CD4-positive, alpha-beta T cell (primary cell): ENCODE results near the gene CRX. TPM values are rescaled to one million over a fixed set of nuclear protein-coding genes. Genes with fewer than 3 reads are reported as not detected.
A peak's percentile ranks its signal among the peaks of the same experiment; 100 is the strongest.

Experiments used
- ATAC-seq: fragments of 200-7000 bp; cut with Tn5 transposase; one replicate; pipeline ENCODE4 v1.10.0; 2022; ENCODE audit warnings: mild to moderate bottlenecking; ENCODE audit not compliant: poor library complexity
- CTCF ChIA-PET: fragments of 350-600 bp; sonication (Branson Sonifier 250); formaldehyde crosslinking; loops from one replicate; lab custom pipeline; 2021; ENCODE audit warnings: antibody characterized with exemption, inconsistent platforms; lab: Charles Lee
- POLR2A ChIA-PET: fragments of 350-600 bp; sonication (Branson Sonifier 250); formaldehyde crosslinking; loops from one replicate; lab custom pipeline; 2021; ENCODE audit warnings: antibody characterized with exemption, inconsistent platforms; lab: Charles Lee
- DNase-seq, 14 experiments: peaks; one replicate each; pipeline ENCODE4 v3.0.0-alpha.2; 2013 to 2020; ENCODE audit warnings: mixed read lengths in 2 of 14
- H3K27ac ChIP-seq, 2 donors: one replicate each; pipeline versions ENCODE4 v1.5.1 to v1.7.0; 2013; ENCODE audit warnings: low read length in 2 of 2, low read depth in 1 of 2, mild to moderate bottlenecking in 1 of 2
- H3K27me3 ChIP-seq, 2 experiments: 1 replicate in 1 of 2; 2 replicates in 1 of 2; pipeline versions ENCODE4 v1.6.1 to v1.7.0; 2013; ENCODE audit warnings: low read length in 2 of 2, control low read depth in 1 of 2, mild to moderate bottlenecking in 1 of 2, moderate library complexity in 1 of 2; ENCODE audit not compliant: insufficient read depth in 2 of 2, control insufficient read depth in 1 of 2
- H3K36me3 ChIP-seq: one replicate; pipeline ENCODE4 v1.6.1; 2013; ENCODE audit warnings: low read length, control low read depth; ENCODE audit not compliant: insufficient read depth
- H3K4me1 ChIP-seq: one replicate; pipeline ENCODE4 v1.6.1; 2013; ENCODE audit warnings: low read length, control low read depth; ENCODE audit not compliant: insufficient read depth
- H3K4me3 ChIP-seq: one replicate; pipeline ENCODE4 v1.5.1; 2013; ENCODE audit warnings: mild to moderate bottlenecking, low read length, moderate library complexity
- H3K9me3 ChIP-seq, 2 experiments: 1 replicate in 1 of 2; 2 replicates in 1 of 2; pipeline versions ENCODE4 v1.6.1 to v1.7.0; 2013; ENCODE audit warnings: low read length in 2 of 2, mild to moderate bottlenecking in 2 of 2, control low read depth in 1 of 2, moderate library complexity in 1 of 2; ENCODE audit not compliant: control insufficient read depth in 1 of 2, insufficient read depth in 1 of 2
- H3K27ac Mint-ChIP-seq: one replicate; pipeline ENCODE4 v1.8.0; 2020; ENCODE audit warnings: mixed read lengths
- H3K27me3 Mint-ChIP-seq: one replicate; pipeline ENCODE4 v1.8.0; 2021; ENCODE audit warnings: mixed read lengths
- H3K36me3 Mint-ChIP-seq: one replicate; pipeline ENCODE4 v1.8.0; 2021; ENCODE audit warnings: low read depth, mixed read lengths
- H3K4me1 Mint-ChIP-seq: one replicate; pipeline ENCODE4 v1.8.0; 2021; ENCODE audit warnings: low read depth, mixed read lengths
- H3K4me3 Mint-ChIP-seq: one replicate; pipeline ENCODE4 v1.8.0; 2020; ENCODE audit warnings: mild to moderate bottlenecking, mixed read lengths
- H3K9me3 Mint-ChIP-seq: one replicate; pipeline ENCODE4 v1.8.0; 2020; ENCODE audit warnings: mixed read lengths
- intact Hi-C, 2 experiments: fragments of 100-400 bp; cut with DNase I in 1 of 2; cut with micrococcal nuclease in 1 of 2; formaldehyde crosslinking; loops; one replicate each; pipeline versions ENCODE4 v1.15.1 to v1.9.0; 2023 to 2025; cut with DNase I, micrococcal nuclease
- total RNA-seq, 174 experiments: library from RNA in 2 of 174; stranded (reverse) in 2 of 174; gene quantifications; one replicate each; pipeline ENCODE4 v1.2.3 and lab custom pipeline; 2021 to 2026
- TF ChIP-seq, protein P1 (sequence below): fragments of 200-600 bp; IDR thresholded peaks from one replicate; pipeline ENCODE4 v1.8.0; 2022; ENCODE audit warnings: antibody characterized with exemption, mild to moderate bottlenecking

CRX gene
- total RNA-seq, 2 experiments from 2014 or later: not detected

DNA sequence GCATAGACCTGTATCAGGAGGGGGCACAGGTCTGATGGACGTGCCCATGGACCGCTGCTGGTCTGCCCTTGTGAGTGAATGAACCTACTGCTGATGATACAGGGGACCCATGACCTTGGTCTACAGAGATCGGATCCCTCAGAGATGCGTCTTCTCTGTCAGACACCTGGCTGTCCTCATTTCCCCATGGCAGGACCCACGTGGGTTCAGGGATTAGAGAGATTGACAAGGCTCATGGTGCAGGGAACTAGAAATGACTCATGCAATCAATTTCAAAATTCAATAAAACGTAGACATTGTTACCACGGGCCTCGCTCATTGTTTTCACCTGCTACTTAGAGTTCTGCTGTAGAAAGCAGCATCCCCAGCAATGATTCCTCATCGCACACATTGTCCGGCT, 16.4 kb upstream of the CRX start:
- no peaks in the 10 kb centered on the region for H3K36me3 Mint-ChIP-seq
- H3K27ac Mint-ChIP-seq: no peak overlapping the region
- ChIA-PET POLR2A (no interaction called here), CTCF (no interaction called here)
- no peaks in the 10 kb centered on the region for H3K9me3 Mint-ChIP-seq
- intact Hi-C loops: no loop called here
- no peaks in the 10 kb centered on the region for H3K27me3 Mint-ChIP-seq
- Histone ChIP-seq H3K9me3 (no peaks in the 10 kb centered on the region), H3K4me3 (no peak overlapping the region), H3K27ac (no peak overlapping the region), H3K36me3 (no peaks in the 10 kb centered on the region), H3K4me1 (no peaks in the 10 kb centered on the region), H3K27me3 (no peaks in the 10 kb centered on the region)
- no peak overlapping the region for H3K4me3 Mint-ChIP-seq
- no peak for DNase-seq
- TF ChIP-seq, protein P1, sequence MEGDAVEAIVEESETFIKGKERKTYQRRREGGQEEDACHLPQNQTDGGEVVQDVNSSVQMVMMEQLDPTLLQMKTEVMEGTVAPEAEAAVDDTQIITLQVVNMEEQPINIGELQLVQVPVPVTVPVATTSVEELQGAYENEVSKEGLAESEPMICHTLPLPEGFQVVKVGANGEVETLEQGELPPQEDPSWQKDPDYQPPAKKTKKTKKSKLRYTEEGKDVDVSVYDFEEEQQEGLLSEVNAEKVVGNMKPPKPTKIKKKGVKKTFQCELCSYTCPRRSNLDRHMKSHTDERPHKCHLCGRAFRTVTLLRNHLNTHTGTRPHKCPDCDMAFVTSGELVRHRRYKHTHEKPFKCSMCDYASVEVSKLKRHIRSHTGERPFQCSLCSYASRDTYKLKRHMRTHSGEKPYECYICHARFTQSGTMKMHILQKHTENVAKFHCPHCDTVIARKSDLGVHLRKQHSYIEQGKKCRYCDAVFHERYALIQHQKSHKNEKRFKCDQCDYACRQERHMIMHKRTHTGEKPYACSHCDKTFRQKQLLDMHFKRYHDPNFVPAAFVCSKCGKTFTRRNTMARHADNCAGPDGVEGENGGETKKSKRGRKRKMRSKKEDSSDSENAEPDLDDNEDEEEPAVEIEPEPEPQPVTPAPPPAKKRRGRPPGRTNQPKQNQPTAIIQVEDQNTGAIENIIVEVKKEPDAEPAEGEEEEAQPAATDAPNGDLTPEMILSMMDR: no peak
- ATAC-seq: no peak
- H3K4me1 Mint-ChIP-seq: no peaks in the 10 kb centered on the region

DNA sequence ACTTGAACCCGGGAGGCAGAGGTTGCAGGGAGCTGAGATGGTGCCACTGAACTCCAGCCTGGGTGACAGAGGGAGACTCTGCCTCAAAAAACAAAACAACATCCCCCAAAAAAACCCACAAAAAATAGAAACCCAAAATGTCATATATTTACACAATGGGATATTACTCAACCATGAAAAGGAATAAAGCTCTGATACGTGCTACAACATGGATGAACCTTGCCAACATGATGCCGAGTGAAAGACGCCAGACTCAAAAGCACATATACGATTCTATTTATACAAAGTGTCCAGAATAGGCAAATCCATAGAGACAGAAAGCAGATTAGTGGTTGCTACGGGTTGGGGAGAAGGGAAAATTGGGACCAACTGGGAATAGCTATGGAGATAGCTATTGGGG, 15.3 kb upstream of the CRX start:
- H3K27ac ChIP-seq: no peak overlapping the region
- no peaks in the 10 kb centered on the region for H3K4me1 Mint-ChIP-seq
- no peaks in the 10 kb centered on the region for H3K36me3 Mint-ChIP-seq
- TF ChIP-seq, protein P1: no peak
- no peaks in the 10 kb centered on the region for H3K9me3 ChIP-seq
- no peak overlapping the region for H3K4me3 Mint-ChIP-seq
- no peaks in the 10 kb centered on the region for H3K36me3 ChIP-seq
- no peaks in the 10 kb centered on the region for H3K9me3 Mint-ChIP-seq
- H3K4me3 ChIP-seq: no peak overlapping the region
- DNase-seq: no peak
- intact Hi-C loops: no loop called here
- CTCF ChIA-PET: no interaction called here
- no peak overlapping the region for H3K27ac Mint-ChIP-seq
- POLR2A ChIA-PET: no interaction called here
- H3K27me3 ChIP-seq: no peaks in the 10 kb centered on the region
- no peak for ATAC-seq
- H3K4me1 ChIP-seq: no peaks in the 10 kb centered on the region
- peaks cover 4% of the 10 kb centered on the region for H3K27me3 Mint-ChIP-seq

DNA sequence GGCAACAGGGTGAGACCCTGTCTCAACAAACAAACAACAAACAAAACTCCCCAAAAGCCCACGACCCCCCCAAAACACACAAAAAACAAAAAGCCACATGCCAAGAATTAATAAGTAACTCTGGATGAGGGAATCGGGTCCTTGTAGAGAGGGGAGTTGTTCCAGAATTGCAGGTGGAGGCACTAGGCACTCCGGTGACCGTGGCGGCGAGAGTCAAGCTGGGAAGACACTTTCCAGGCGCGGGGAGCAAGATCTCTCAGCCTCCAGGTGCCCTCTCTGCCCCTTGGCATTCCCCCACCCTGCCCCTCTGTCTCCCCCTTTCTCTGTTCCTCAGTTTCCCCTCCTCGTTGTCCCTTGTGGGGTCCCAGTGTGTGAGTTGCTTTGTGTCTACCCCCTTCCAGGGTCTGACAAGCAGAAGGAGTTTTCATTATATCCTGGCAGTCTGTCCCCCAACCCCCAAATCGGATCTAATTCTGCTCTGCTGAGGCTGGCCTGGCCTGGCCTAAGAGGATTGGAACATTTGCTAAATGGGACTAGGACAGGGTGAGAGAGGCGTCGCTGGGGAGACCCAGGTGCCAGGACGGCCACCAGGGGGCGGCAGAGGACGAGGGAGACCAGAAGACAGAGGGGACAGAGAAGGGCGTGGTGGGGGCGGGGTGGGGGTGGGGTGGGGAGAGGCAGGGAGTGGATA, 8.3 kb upstream of the CRX start:
- Histone ChIP-seq H3K27ac (no peak overlapping the region), H3K36me3 (no peaks in the 10 kb centered on the region), H3K27me3 (no peaks in the 10 kb centered on the region), H3K4me3 (no peak overlapping the region), H3K4me1 (no peaks in the 10 kb centered on the region), H3K9me3 (no peaks in the 10 kb centered on the region)
- CTCF ChIA-PET: no interaction called here
- H3K27me3 Mint-ChIP-seq: peaks cover 13% of the 10 kb centered on the region
- H3K4me3 Mint-ChIP-seq: no peak overlapping the region
- ATAC-seq (peak; percentile 57), DNase-seq (peak; percentile 61 to 82 (median 70))
- H3K9me3 Mint-ChIP-seq: no peaks in the 10 kb centered on the region
- no peaks in the 10 kb centered on the region for H3K4me1 Mint-ChIP-seq
- H3K27ac Mint-ChIP-seq: no peak overlapping the region
- POLR2A ChIA-PET: no interaction called here
- intact Hi-C loops: loop anchor here in 1 of 2 experiments (1.0 kb wide), 1 partner anchor 50 kb away; no protein-coding TSS in a partner anchor
- H3K36me3 Mint-ChIP-seq: no peaks in the 10 kb centered on the region
- TF ChIP-seq, protein P1: peak; percentile 60
